Suprapubic skin (tissue), 4 donors: ENCODE data around the gene UBALD1. TPM values are rescaled to one million over a fixed set of nuclear protein-coding genes. Genes with fewer than 3 reads are reported as not detected.
A peak's percentile ranks its signal among the peaks of the same experiment; 100 is the strongest.

Experiments used
- DNase-seq, 2 donors: peaks; one replicate each; pipeline ENCODE4 v3.0.0-alpha.2; 2019; ENCODE audit warnings: low spot score in 2 of 2
- H3K27ac ChIP-seq: fragments of 200-600 bp; sonication (generic); one replicate; pipeline ENCODE4 v1.5.1; 2019
- H3K27me3 ChIP-seq: fragments of 200-600 bp; sonication (generic); one replicate; pipeline ENCODE4 v1.5.1; 2019
- H3K36me3 ChIP-seq: fragments of 200-600 bp; sonication (generic); one replicate; pipeline ENCODE4 v1.5.1; 2019
- H3K4me1 ChIP-seq: fragments of 200-600 bp; sonication (generic); one replicate; pipeline ENCODE4 v1.5.1; 2019
- H3K4me3 ChIP-seq: fragments of 200-600 bp; sonication (generic); one replicate; pipeline ENCODE4 v1.5.1; 2019; ENCODE audit warnings: mild to moderate bottlenecking
- H3K9me3 ChIP-seq: fragments of 200-600 bp; sonication (generic); one replicate; pipeline ENCODE4 v1.5.1; 2019
- EP300 ChIP-seq: sonication (generic); formaldehyde crosslinking; IDR thresholded peaks from one replicate; pipeline ENCODE4 v1.6.1; 2017; ENCODE audit warnings: antibody characterized with exemption
- POLR2A ChIP-seq, 2 donors: fragments of 450-650 bp; IDR thresholded peaks; one replicate each; pipeline ENCODE4 v1.6.1; 2017; ENCODE audit warnings: antibody characterized with exemption in 2 of 2, mild to moderate bottlenecking in 2 of 2, moderate library complexity in 2 of 2
- POLR2AphosphoS5 ChIP-seq, 3 donors: sonication (generic); formaldehyde crosslinking; IDR thresholded peaks; one replicate each; pipeline ENCODE4 v1.6.1; 2017; ENCODE audit warnings: antibody characterized with exemption in 3 of 3
- WGBS: methylation state at CpG from one replicate; pipeline ENCODE4 v1.1.5; 2018; 5-methylcytosine and 5-hydroxymethylcytosine counted together
- total RNA-seq, 4 donors: library from RNA; depleted of rRNA; stranded (reverse); fragments of >200 nt; gene quantifications; one replicate each; pipeline ENCODE4 v1.1.0, GENCODE V29; 2016
- TF ChIP-seq, protein P1 (sequence below), 2 donors: fragments of 200-600 bp in 1 of 2; fragments of 450-650 bp in 1 of 2; sonication (generic) in 1 of 2; IDR thresholded peaks; one replicate each; pipeline ENCODE4 v1.5.1; 2016 to 2019; ENCODE audit warnings: antibody characterized with exemption in 2 of 2, mild to moderate bottlenecking in 1 of 2, moderate library complexity in 1 of 2

The UBALD1 gene
- total RNA-seq, 4 donors from 2014 or later = 11.5 to 29.7 (median 15.2) TPM

DNA sequence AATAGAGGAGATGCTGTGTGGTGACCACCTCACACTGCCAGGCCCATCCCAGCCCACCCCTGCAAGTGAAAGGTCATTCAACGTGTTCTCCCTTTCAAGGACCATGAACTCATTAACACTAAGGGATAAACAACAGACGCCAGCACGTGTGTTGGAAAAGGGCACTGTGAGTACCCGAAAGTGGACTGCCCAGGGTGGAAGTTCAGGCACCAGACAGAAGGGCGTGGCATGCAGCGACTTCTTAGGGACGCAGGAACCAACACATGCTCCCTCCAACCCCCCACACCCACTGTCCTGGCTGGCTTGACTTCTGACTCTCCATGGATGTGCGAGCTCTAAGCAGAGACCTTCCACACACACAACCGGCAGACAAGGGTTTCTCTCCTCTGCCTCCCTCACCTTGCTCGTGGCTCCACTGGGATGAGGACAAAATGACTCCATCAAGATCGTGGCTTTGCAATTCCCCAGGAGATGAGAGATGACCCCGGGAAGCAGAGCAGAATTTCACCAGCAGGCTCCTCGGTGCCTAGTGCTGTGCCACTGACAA, 11.0 kb downstream of the UBALD1 start:
- TF ChIP-seq, protein P1, sequence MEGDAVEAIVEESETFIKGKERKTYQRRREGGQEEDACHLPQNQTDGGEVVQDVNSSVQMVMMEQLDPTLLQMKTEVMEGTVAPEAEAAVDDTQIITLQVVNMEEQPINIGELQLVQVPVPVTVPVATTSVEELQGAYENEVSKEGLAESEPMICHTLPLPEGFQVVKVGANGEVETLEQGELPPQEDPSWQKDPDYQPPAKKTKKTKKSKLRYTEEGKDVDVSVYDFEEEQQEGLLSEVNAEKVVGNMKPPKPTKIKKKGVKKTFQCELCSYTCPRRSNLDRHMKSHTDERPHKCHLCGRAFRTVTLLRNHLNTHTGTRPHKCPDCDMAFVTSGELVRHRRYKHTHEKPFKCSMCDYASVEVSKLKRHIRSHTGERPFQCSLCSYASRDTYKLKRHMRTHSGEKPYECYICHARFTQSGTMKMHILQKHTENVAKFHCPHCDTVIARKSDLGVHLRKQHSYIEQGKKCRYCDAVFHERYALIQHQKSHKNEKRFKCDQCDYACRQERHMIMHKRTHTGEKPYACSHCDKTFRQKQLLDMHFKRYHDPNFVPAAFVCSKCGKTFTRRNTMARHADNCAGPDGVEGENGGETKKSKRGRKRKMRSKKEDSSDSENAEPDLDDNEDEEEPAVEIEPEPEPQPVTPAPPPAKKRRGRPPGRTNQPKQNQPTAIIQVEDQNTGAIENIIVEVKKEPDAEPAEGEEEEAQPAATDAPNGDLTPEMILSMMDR (IDR thresholded peaks at IDR 0.05) = no peak
- TF ChIP-seq POLR2AphosphoS5 (IDR thresholded peaks at IDR 0.05) (no peak), POLR2A (IDR thresholded peaks at IDR 0.05) (no peak), EP300 (no peak)
- 62% methylated on average over 8 of the region's 13 CpGs for WGBS
- Histone ChIP-seq H3K27me3 (no peaks in the 10 kb centered on the region), H3K9me3 (no peaks in the 10 kb centered on the region), H3K27ac (no peak overlapping the region), H3K4me3 (no peak overlapping the region), H3K36me3 (peaks cover 12% of the 10 kb centered on the region), H3K4me1 (peaks cover 11% of the 10 kb centered on the region)
- DNase-seq = no peak

DNA sequence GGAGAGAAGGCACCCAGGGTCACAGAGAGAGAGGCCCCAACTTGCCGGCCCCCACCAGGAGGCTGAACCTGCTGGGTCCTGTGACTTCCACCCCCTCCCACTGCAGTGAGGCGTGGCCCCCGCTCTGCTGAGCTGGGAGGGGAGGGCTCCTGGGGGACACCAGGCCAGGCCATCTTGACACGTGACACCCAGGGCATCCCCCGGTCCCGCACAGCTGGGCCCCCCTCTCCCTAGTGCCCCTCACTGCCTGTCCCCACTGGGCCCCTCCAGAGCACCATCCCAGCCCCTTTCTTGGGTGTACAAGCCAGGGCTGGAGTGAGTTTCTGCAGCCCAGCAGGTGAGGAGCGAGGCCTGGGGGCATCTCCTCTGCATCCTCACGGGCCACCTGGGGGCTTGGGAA, 12.4 kb downstream of the UBALD1 start:
- DNase-seq = no peak
- TF ChIP-seq, protein P1 (IDR thresholded peaks at IDR 0.05) = no peak
- TF ChIP-seq EP300 = no peak
- TF ChIP-seq POLR2AphosphoS5 (IDR thresholded peaks at IDR 0.05) = no peak
- no peak for TF ChIP-seq POLR2A (IDR thresholded peaks at IDR 0.05)
- Histone ChIP-seq H3K27ac (no peak overlapping the region), H3K4me1 (peaks cover 11% of the 10 kb centered on the region), H3K36me3 (no peaks in the 10 kb centered on the region), H3K4me3 (no peak overlapping the region), H3K27me3 (no peaks in the 10 kb centered on the region), H3K9me3 (no peaks in the 10 kb centered on the region)
- WGBS = 29% methylated on average over 3 of the region's 8 CpGs

DNA sequence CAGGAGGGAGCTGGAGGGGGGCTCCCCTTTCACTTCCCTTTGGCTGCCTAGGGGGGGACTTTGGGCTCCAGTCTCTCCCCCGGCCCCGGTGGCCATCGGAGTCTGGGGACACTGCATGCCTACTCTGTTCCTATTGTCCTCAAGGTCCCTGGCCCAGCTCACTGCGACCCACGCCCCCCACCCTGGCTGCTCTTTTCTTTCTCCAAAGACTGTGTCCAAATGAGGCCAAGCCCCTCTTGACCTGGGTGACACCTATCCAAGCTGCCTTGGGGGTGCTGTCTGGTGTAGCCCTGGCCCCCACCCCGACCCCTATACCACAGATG, 12.9 kb downstream of the UBALD1 start:
- H3K9me3 ChIP-seq = no peaks in the 10 kb centered on the region

DNA sequence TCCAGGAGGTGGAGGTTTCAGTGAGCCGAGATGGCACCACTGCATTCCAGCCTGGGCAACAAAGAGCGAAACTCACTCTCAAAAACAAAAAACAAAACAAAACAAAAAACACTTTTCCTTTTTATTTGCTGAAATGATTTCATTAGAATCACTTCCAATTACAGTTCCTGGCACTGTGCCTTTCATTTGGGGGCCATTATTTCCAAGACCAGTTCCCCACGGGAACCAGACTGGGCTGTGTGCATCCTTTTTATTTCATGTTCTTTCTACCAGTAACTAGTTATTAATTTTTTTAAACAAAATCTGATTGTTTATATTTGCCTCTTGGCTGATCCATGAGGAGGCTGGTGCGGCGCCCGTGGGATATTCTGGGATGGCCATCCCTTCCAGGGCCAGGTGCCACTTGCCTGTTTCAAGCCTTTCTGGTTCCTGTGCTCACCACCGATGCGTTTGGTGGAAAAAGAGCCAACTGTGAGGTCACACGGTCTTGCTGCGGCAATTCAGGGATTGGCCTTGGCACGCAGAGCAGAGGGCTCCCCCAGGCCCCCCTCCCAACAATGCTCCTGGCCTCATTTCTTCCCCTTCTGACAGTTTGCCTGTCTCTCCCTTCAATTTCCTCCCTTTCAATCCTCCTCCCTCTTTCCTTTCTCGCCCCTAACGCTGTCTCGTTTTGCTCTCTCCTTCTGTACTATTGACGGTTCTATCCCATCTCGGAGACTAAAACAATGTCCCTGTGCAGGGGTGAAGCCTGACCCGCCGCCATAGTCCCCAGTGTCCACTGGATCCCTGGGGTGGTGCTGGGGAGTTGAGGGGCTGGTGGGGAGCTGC, 13.4 kb downstream of the UBALD1 start:
- H3K4me3 ChIP-seq = no peak overlapping the region
- DNase-seq = peak in 1 of 2 donors; percentile 71
- peaks cover 16% of the 10 kb centered on the region for H3K4me1 ChIP-seq
- no peak overlapping the region for H3K27ac ChIP-seq
- H3K36me3 ChIP-seq = no peaks in the 10 kb centered on the region
- no peaks in the 10 kb centered on the region for H3K27me3 ChIP-seq
- TF ChIP-seq POLR2AphosphoS5 (IDR thresholded peaks at IDR 0.05) (no peak), POLR2A (IDR thresholded peaks at IDR 0.05) (no peak), EP300 (no peak)
- TF ChIP-seq, protein P1 (IDR thresholded peaks at IDR 0.05) = no peak
- 17% methylated on average over 18 of the region's 18 CpGs for WGBS
- H3K9me3 ChIP-seq = no peaks in the 10 kb centered on the region

More for the DNA sequence above, 12.9 kb downstream of the UBALD1 start:
- 57% methylated on average over 4 of the region's 6 CpGs for WGBS
- peaks cover 16% of the 10 kb centered on the region for H3K4me1 ChIP-seq
- no peak for TF ChIP-seq POLR2AphosphoS5 (IDR thresholded peaks at IDR 0.05)
- TF ChIP-seq POLR2A (IDR thresholded peaks at IDR 0.05) = no peak
- TF ChIP-seq, protein P1 (IDR thresholded peaks at IDR 0.05) = no peak
- H3K36me3 ChIP-seq = no peaks in the 10 kb centered on the region
- no peak overlapping the region for H3K4me3 ChIP-seq
- no peak for DNase-seq
- no peak overlapping the region for H3K27ac ChIP-seq
- H3K27me3 ChIP-seq = no peaks in the 10 kb centered on the region

DNA sequence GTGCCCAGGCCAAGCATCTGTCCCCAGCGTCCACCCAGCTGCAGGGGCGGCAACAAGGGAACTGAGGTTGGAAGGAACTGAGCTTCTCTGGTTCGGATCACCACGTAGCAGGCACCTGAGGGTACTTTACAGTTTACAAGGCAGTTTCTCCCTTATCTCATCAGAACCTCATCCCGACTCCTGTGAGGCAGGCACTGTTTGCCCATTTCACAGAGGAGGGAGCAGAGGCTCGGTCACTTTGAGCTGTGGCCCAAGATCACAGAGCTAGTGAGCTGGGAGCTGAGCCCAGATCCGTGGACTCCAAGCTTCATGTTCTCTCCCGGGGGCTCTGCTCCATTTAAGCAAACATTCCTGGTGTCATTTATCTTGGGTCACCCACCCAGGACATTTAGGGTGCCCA, 15.1 kb downstream of the UBALD1 start:
- Histone ChIP-seq H3K36me3 (no peaks in the 10 kb centered on the region), H3K9me3 (no peaks in the 10 kb centered on the region), H3K27ac (no peak overlapping the region), H3K4me3 (no peak overlapping the region), H3K4me1 (peaks cover 16% of the 10 kb centered on the region), H3K27me3 (no peaks in the 10 kb centered on the region)
- TF ChIP-seq POLR2A (IDR thresholded peaks at IDR 0.05) (no peak), POLR2AphosphoS5 (IDR thresholded peaks at IDR 0.05) (no peak), EP300 (no peak)
- TF ChIP-seq, protein P1 (IDR thresholded peaks at IDR 0.05) = no peak
- WGBS = 91% methylated on average over 6 of the region's 8 CpGs
- no peak for DNase-seq
